Measurements from ENCODE around the gene LCAT. TPM values are rescaled to one million over a fixed set of nuclear protein-coding genes. Genes with fewer than 3 reads are reported as not detected.

LCAT gene
- total RNA-seq, 1 experiment from 2014 or later, result 14.0 TPM

DNA sequence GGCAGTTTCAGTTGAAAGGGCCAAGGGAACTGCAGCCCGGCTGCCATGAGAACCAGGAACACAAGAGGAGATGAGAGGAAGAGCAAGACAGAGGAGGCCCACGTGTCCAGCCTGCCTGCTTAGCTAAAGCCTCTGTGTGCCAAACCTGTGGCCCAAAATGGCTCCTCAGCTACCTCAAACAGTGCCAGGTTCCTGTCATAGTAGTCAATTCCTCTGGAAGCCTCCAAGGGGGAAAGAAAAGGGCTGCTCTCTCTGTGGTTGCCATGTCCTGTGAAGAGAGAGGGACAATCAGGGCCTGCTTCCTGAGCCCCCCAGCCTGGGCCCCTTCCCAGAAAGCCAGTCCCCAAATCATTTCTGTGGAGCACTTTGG lies 19.4 kb upstream of the LCAT start:
- intact Hi-C loops (cut with micrococcal nuclease; ENCODE audit: unreplicated experiment), result no loop called here
- Histone ChIP-seq H3K4me1 (ENCODE audit: control insufficient read depth, insufficient read depth, low read length) (peaks cover 15% of the 10 kb centered on the region), H3K27ac (ENCODE audit: low read length) (no peak overlapping the region), H3K9me3 (ENCODE audit: control insufficient read depth, insufficient read depth, low read depth, low read length) (no peaks in the 10 kb centered on the region), H3K4me3 (ENCODE audit: low read depth in 2 of 2, low read length in 2 of 2) (no peak overlapping the region), H3K36me3 (ENCODE audit: control insufficient read depth, insufficient read depth, low read length) (no peaks in the 10 kb centered on the region; the same call in 1 of the 2 replicates), H3K27me3 (ENCODE audit: control insufficient read depth, insufficient read depth, low read length) (no peaks in the 10 kb centered on the region)
- ChIA-PET POLR2A (no interaction called here), CTCF (no interaction called here)
- BruUV-seq (replicated peaks), result no TSS peak
- DNase-seq (ENCODE audit: low read depth, low spot score), result no peak
- in situ Hi-C loops (cut with HindIII; ENCODE audit: low pct_unique_long_range_greater_than_20kb, low sequenced_read_pairs), result no loop called here
- no peak for ATAC-seq
- TF ChIP-seq POLR2AphosphoS5 (IDR thresholded peaks at IDR 0.05; ENCODE audit: low read depth, low read length), result no peak
- no peak for TF ChIP-seq REST (IDR thresholded peaks at IDR 0.05; ENCODE audit: insufficient read depth in 1 of 2, low read depth in 2 of 2, low read length in 1 of 2)

DNA sequence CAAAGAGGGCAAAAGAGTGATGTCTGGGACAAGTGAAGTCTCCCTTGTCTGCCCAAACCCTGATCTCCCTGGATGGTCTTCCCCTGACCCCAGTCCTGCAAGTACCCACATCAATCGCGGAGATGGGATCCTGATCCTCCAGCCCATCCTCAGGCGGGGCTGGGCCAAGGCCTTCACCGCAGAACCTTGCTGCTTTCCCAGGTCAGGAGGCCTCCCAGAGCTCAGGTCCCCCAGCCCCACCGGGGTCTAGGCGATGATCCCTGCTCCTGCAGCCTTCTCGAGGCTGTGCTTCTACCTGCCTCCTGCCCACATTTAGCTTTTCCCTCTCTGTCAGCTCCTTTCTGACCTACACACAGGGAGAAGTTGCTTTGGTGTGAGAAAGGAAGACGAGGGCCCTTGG lies 18.2 kb upstream of the LCAT start:
- in situ Hi-C loops (cut with HindIII; ENCODE audit: low pct_unique_long_range_greater_than_20kb, low sequenced_read_pairs) (no loop called here), intact Hi-C loops (cut with micrococcal nuclease; ENCODE audit: unreplicated experiment) (no loop called here)
- no peaks in the 10 kb centered on the region for H3K27me3 ChIP-seq (ENCODE audit: control insufficient read depth, insufficient read depth, low read length)
- ATAC-seq (no peak), DNase-seq (ENCODE audit: low read depth, low spot score) (no peak)
- no peaks in the 10 kb centered on the region for H3K9me3 ChIP-seq (ENCODE audit: control insufficient read depth, insufficient read depth, low read depth, low read length)
- H3K4me3 ChIP-seq (ENCODE audit: low read depth in 2 of 2, low read length in 2 of 2), result no peak overlapping the region
- no TSS peak for BruUV-seq (replicated peaks)
- no peaks in the 10 kb centered on the region; the same call in 1 of the 2 replicates for H3K36me3 ChIP-seq (ENCODE audit: control insufficient read depth, insufficient read depth, low read length)
- POLR2A ChIA-PET, result no interaction called here
- peaks cover 10% of the 10 kb centered on the region for H3K4me1 ChIP-seq (ENCODE audit: control insufficient read depth, insufficient read depth, low read length)
- TF ChIP-seq SIN3A (IDR thresholded peaks at IDR 0.05; ENCODE audit: borderline replicate concordance, insufficient read depth, low read depth, low read length) (no peak), REST (IDR thresholded peaks at IDR 0.05; ENCODE audit: insufficient read depth in 1 of 2, low read depth in 2 of 2, low read length in 1 of 2) (no peak), POLR2AphosphoS5 (IDR thresholded peaks at IDR 0.05; ENCODE audit: low read depth, low read length) (no peak), TCF7L2 (IDR thresholded peaks at IDR 0.05; ENCODE audit: low read depth, low read length) (no peak)
- TF ChIP-seq, protein P1, sequence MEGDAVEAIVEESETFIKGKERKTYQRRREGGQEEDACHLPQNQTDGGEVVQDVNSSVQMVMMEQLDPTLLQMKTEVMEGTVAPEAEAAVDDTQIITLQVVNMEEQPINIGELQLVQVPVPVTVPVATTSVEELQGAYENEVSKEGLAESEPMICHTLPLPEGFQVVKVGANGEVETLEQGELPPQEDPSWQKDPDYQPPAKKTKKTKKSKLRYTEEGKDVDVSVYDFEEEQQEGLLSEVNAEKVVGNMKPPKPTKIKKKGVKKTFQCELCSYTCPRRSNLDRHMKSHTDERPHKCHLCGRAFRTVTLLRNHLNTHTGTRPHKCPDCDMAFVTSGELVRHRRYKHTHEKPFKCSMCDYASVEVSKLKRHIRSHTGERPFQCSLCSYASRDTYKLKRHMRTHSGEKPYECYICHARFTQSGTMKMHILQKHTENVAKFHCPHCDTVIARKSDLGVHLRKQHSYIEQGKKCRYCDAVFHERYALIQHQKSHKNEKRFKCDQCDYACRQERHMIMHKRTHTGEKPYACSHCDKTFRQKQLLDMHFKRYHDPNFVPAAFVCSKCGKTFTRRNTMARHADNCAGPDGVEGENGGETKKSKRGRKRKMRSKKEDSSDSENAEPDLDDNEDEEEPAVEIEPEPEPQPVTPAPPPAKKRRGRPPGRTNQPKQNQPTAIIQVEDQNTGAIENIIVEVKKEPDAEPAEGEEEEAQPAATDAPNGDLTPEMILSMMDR (IDR thresholded peaks at IDR 0.05), result no peak
- H3K27ac ChIP-seq (ENCODE audit: low read length), result no peak overlapping the region
- CTCF ChIA-PET, result no interaction called here
